K562 (cell line): ENCODE data around the gene ARHGAP10. TPM values are rescaled to one million over a fixed set of nuclear protein-coding genes. Genes with fewer than 3 reads are reported as not detected.

Source experiments
- ATAC-seq: fragments of 200-7000 bp; cut with Tn5 transposase; 3 replicates; pipeline ENCODE4 v1.9.1; 2020; ENCODE audit warnings: moderate library complexity
- BruUV-seq: library from RNA; stranded (reverse); fragments of 400-500 nt; replicated peaks from 2 replicates; lab custom pipeline; 2021; lab: Mats Ljungman, UMichigan
- CTCF ChIA-PET: fragments of 300-600 bp; formaldehyde crosslinking; extraction: SDS; loops from one replicate; lab custom pipeline; 2021; ENCODE audit warnings: low intra/inter-chr PET ratio; lab: Yijun Ruan, JAX
- POLR2A ChIA-PET: fragments of 300-600, 350-650 bp; sonication (Branson Sonifier 250); formaldehyde crosslinking; extraction: SDS; loops from one replicate; lab custom pipeline; 2021; ENCODE audit warnings: antibody characterized with exemption, inconsistent platforms; lab: Yijun Ruan, JAX
- DNase-seq, 4 experiments: peaks; one replicate each; pipeline versions ENCODE4 v3.0.0 to v3.0.0-alpha.2; 2011 to 2018; ENCODE audit warnings: low spot score in 3 of 4, mixed read lengths in 3 of 4; ENCODE audit errors: extremely low read depth in 1 of 4
- FAIRE-seq: peaks from 2 replicates; lab custom pipeline; 2011; peaks lifted over from hg19 to GRCh38; lab: Jason Lieb, UNC
- H2AFZ ChIP-seq: 2 replicates; pipeline ENCODE4 v1.6.0; 2011; ENCODE audit warnings: low read depth, low read length, control low read depth, inconsistent platforms
- H3K27ac ChIP-seq: fragments of 200-600 bp; 3 replicates; pipeline ENCODE4 v1.8.0; 2011; ENCODE audit warnings: low read depth, mild to moderate bottlenecking, control low read depth, inconsistent platforms, low read length, moderate library complexity, mixed read lengths; ENCODE audit errors: extremely low read depth
- H3K27me3 ChIP-seq, 2 experiments: fragments of 300-600 bp in 1 of 2; 2 replicates in 1 of 2; 3 replicates in 1 of 2; pipeline versions ENCODE4 v1.6.0 to v1.8.0; 2011; ENCODE audit warnings: inconsistent platforms in 2 of 2, low read length in 2 of 2, mild to moderate bottlenecking in 1 of 2, mixed read lengths in 1 of 2, moderate library complexity in 1 of 2; ENCODE audit not compliant: control insufficient read depth in 2 of 2, insufficient read depth in 2 of 2
- H3K36me3 ChIP-seq: fragments of 300-600 bp; 3 replicates; pipeline ENCODE4 v1.8.0; 2011; ENCODE audit warnings: mild to moderate bottlenecking, low read length, inconsistent platforms; ENCODE audit not compliant: control insufficient read depth, insufficient read depth
- H3K4me1 ChIP-seq, 2 experiments: fragments of 200-600 bp in 1 of 2; replicated peaks in 1 of 2; 2 replicates in 1 of 2; 3 replicates in 1 of 2; pipeline versions ENCODE4 v1.5.1 to v1.8.0; 2011; ENCODE audit warnings: inconsistent platforms in 2 of 2, low read length in 2 of 2, mild to moderate bottlenecking in 1 of 2, mixed read lengths in 1 of 2, moderate library complexity in 1 of 2; ENCODE audit not compliant: control insufficient read depth in 2 of 2, insufficient read depth in 2 of 2
- H3K4me2 ChIP-seq: 2 replicates; pipeline ENCODE4 v1.6.1; 2011; ENCODE audit warnings: low read length, control low read depth, inconsistent platforms, mixed read lengths; ENCODE audit not compliant: insufficient read depth
- H3K4me3 ChIP-seq: fragments of 200-600 bp; sonication (generic), shearing (Covaris generic); 2 replicates; pipeline ENCODE4 v1.5.1; 2016; ENCODE audit warnings: control low read depth, inconsistent platforms
- H3K79me2 ChIP-seq: fragments of 200-600 bp; 3 replicates; pipeline ENCODE4 v1.8.0; 2011; ENCODE audit warnings: low read length, inconsistent platforms; ENCODE audit not compliant: control insufficient read depth, insufficient read depth
- H3K9ac ChIP-seq, 2 experiments: 2 replicates each; pipeline versions ENCODE4 v1.6.0 to v1.6.1; 2011; ENCODE audit warnings: low read depth in 2 of 2, low read length in 2 of 2, control low read depth in 1 of 2, inconsistent platforms in 1 of 2, mild to moderate bottlenecking in 1 of 2, mixed read lengths in 1 of 2; ENCODE audit not compliant: insufficient read depth in 1 of 2
- H3K9me1 ChIP-seq: one replicate; pipeline ENCODE4 v1.6.0; 2011; ENCODE audit warnings: inconsistent platforms, mild to moderate bottlenecking, low read length, moderate library complexity; ENCODE audit not compliant: control insufficient read depth, insufficient read depth
- H3K9me3 ChIP-seq: replicated peaks from 2 replicates; pipeline ENCODE4 v1.5.1; 2011; ENCODE audit warnings: low read depth, low read length, inconsistent platforms; ENCODE audit not compliant: control insufficient read depth, insufficient read depth
- H4K20me1 ChIP-seq: replicated peaks from 2 replicates; pipeline ENCODE4 v1.6.1; 2011; ENCODE audit warnings: low read length, inconsistent platforms, mixed read lengths; ENCODE audit not compliant: control insufficient read depth, insufficient read depth
- ATF6 ChIP-seq: sonication (generic); formaldehyde crosslinking; IDR thresholded peaks from 2 replicates; pipeline ENCODE4 v1.4.0; 2020; ENCODE audit warnings: mild to moderate bottlenecking, missing genetic modification reagents
- CLOCK ChIP-seq: fragments of 250-450 bp; sonication (Bioruptor Pico); IDR thresholded peaks from 2 replicates; pipeline ENCODE4 v1.4.0; 2020; ENCODE audit warnings: mild to moderate bottlenecking, moderate library complexity, borderline replicate concordance
- FOSL1 ChIP-seq: fragments of 200-800 bp; sonication (Bioruptor generic); conservative IDR thresholded peaks from 2 replicates; pipeline ENCODE4 v1.6.1; 2016; ENCODE audit warnings: missing genetic modification characterization, missing compliant biosample characterization
- JUN ChIP-seq, 2 experiments: sonication (generic) in 1 of 2; formaldehyde crosslinking in 1 of 2; IDR thresholded peaks; 2 replicates each; pipeline versions ENCODE4 v1.6.1 to v1.8.0; 2012 to 2022; ENCODE audit warnings: borderline replicate concordance in 2 of 2, mild to moderate bottlenecking in 2 of 2, improper control_type of control experiment in 1 of 2, low read depth in 1 of 2, low read length in 1 of 2, missing genetic modification reagents in 1 of 2
- RCOR1 ChIP-seq, 2 experiments: IDR thresholded peaks; 2 replicates each; pipeline ENCODE4 v1.6.1; 2012; ENCODE audit warnings: low read depth in 2 of 2, low read length in 2 of 2, borderline replicate concordance in 1 of 2, improper control_type of control experiment in 1 of 2
- SIRT6 ChIP-seq: IDR thresholded peaks from one replicate; pipeline ENCODE4 v1.6.1; 2012; ENCODE audit warnings: low read depth, mild to moderate bottlenecking, control low read depth, inconsistent platforms, low read length, moderate library complexity
- TGIF2 ChIP-seq: sonication (generic); formaldehyde crosslinking; IDR thresholded peaks from 2 replicates; pipeline ENCODE4 v1.8.1; 2022; ENCODE audit warnings: mild to moderate bottlenecking, missing genetic modification reagents, moderate library complexity
- ZEB2 ChIP-seq: fragments of 450-650 bp; IDR thresholded peaks from 2 replicates; pipeline ENCODE4 v1.6.1; 2016
- ZNF124 ChIP-seq: sonication (generic); formaldehyde crosslinking; IDR thresholded peaks from 2 replicates; pipeline ENCODE4 v1.8.1; 2022; ENCODE audit warnings: missing genetic modification reagents
- ZNF24 ChIP-seq: fragments of 450-650 bp; IDR thresholded peaks from 2 replicates; pipeline ENCODE4 v1.6.1; 2016
- ZNF445 ChIP-seq: fragments of 250-450 bp; sonication (Bioruptor Pico); IDR thresholded peaks from 2 replicates; pipeline ENCODE4 v1.4.0; 2020; ENCODE audit warnings: low read depth, mild to moderate bottlenecking, moderate library complexity
- ZNF586 ChIP-seq: fragments of 450-650 bp; formaldehyde crosslinking; conservative IDR thresholded peaks from 2 replicates; pipeline ENCODE4 v1.4.0; 2020; ENCODE audit warnings: mild to moderate bottlenecking, moderate library complexity
- ZNF644 ChIP-seq: fragments of 200-800 bp; sonication (Bioruptor generic); IDR thresholded peaks from 2 replicates; pipeline ENCODE4 v1.6.1; 2016; ENCODE audit warnings: low read depth, missing genetic modification characterization, missing compliant biosample characterization
- WGBS: fragments of 100-300 bp; shearing (Covaris generic); methylation state at CpG from one replicate; pipeline ENCODE4 v1.1.6; 2016; ENCODE audit warnings: low coverage, mixed read lengths; ENCODE audit not compliant: insufficient coverage; ENCODE audit errors: missing lambda C conversion rate; 5-methylcytosine and 5-hydroxymethylcytosine counted together
- in situ Hi-C: fragments of 300-500 bp; cut with MboI; formaldehyde crosslinking; loops from 4 replicates; pipeline ENCODE4 v1.15.0; 2018; ENCODE audit warnings: inconsistent platforms, mixed read lengths
- intact Hi-C: fragments of 100-400 bp; cut with micrococcal nuclease; formaldehyde crosslinking; loops from 2 replicates; pipeline ENCODE4 v1.14.2; 2022
- polyA plus RNA-seq, 8 experiments: library from polyadenylated mRNA; depleted of rRNA in 4 of 8; stranded (reverse) in 5 of 8; unstranded in 3 of 8; fragments of >200 nt; fragmentation: Nextera tagmentation in 2 of 8; fragmentation: Illumina TruSeq in 1 of 8; extraction: Ambion mirVana in 2 of 8; extraction: Trizol in 1 of 8; gene quantifications; 2 replicates each; pipeline versions ENCODE4 v1.2.1 to v1.2.3, GENCODE V29; 2011 to 2014; ENCODE audit warnings: inconsistent platforms in 1 of 8, missing spikeins in 1 of 8
- total RNA-seq, 7 experiments: library from RNA; depleted of rRNA in 6 of 7; stranded (reverse); fragments of >200 nt in 6 of 7; fragmentation: Illumina TruSeq in 2 of 7; extraction: Trizol in 2 of 7; gene quantifications; 2 replicates each; pipeline versions ENCODE4 v1.2.1 to v1.2.3, GENCODE V29; 2011 to 2021; ENCODE audit warnings: low replicate concordance in 1 of 7
- TF ChIP-seq, protein P1 (sequence below): fragments of 450-650 bp; formaldehyde crosslinking; IDR thresholded peaks from 2 replicates; pipeline ENCODE4 v1.4.0; 2022; ENCODE audit warnings: missing genetic modification characterization
- TF ChIP-seq, protein P2 (sequence below), 2 experiments: fragments of 200-800 bp in 1 of 2; sonication (Bioruptor generic) in 1 of 2; sonication (generic) in 1 of 2; formaldehyde crosslinking in 1 of 2; IDR thresholded peaks in 1 of 2; conservative IDR thresholded peaks in 1 of 2; 2 replicates each; pipeline versions ENCODE4 v1.5.0 to v1.6.1; 2016 to 2020; ENCODE audit warnings: missing compliant biosample characterization in 1 of 2, missing genetic modification characterization in 1 of 2, missing genetic modification reagents in 1 of 2

Gene ARHGAP10
- total and polyA plus RNA-seq, 9 of the 15 experiments (the other 6 are each of a cell fraction or from before 2014, with no cell fraction given) = 0.03 to 0.22 (median 0.06) TPM; not detected in 3

- DNase-seq = no peak
- Histone ChIP-seq H3K27ac (no peak overlapping the region), H3K9me3 (no peaks in the 10 kb centered on the region), H3K9me1 (no peaks in the 10 kb centered on the region), H3K4me1 (no peaks in the 10 kb centered on the region), H3K27me3 (0 out of 5 replicates have a peak, but pooled peaks cover 0 to 6% of the 10 kb centered on the region in 2 experiments), H4K20me1 (no peaks in the 10 kb centered on the region), H3K9ac (no peak overlapping the region), H3K4me2 (no peak overlapping the region), H3K36me3 (no peaks in the 10 kb centered on the region), H2AFZ (no peak overlapping the region), H3K79me2 (no peaks in the 10 kb centered on the region), H3K4me3 (no peak overlapping the region)
- no peak for ATAC-seq
- intact Hi-C loops (no loop called here), in situ Hi-C loops (no loop called here)
- POLR2A ChIA-PET = no interaction called here
- 0% methylated on average over 2 of the region's 2 CpGs for WGBS
- FAIRE-seq = no peak
- no TSS peak for BruUV-seq
- CTCF ChIA-PET = no interaction called here
- TF ChIP-seq, protein P1, sequence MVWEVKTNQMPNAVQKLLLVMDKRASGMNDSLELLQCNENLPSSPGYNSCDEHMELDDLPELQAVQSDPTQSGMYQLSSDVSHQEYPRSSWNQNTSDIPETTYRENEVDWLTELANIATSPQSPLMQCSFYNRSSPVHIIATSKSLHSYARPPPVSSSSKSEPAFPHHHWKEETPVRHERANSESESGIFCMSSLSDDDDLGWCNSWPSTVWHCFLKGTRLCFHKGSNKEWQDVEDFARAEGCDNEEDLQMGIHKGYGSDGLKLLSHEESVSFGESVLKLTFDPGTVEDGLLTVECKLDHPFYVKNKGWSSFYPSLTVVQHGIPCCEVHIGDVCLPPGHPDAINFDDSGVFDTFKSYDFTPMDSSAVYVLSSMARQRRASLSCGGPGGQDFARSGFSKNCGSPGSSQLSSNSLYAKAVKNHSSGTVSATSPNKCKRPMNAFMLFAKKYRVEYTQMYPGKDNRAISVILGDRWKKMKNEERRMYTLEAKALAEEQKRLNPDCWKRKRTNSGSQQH (CRISPR knock-in tag) = no peak
- TF ChIP-seq, protein P2, sequence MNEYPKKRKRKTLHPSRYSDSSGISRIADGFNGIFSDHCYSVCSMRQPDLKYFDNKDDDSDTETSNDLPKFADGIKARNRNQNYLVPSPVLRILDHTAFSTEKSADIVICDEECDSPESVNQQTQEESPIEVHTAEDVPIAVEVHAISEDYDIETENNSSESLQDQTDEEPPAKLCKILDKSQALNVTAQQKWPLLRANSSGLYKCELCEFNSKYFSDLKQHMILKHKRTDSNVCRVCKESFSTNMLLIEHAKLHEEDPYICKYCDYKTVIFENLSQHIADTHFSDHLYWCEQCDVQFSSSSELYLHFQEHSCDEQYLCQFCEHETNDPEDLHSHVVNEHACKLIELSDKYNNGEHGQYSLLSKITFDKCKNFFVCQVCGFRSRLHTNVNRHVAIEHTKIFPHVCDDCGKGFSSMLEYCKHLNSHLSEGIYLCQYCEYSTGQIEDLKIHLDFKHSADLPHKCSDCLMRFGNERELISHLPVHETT (CRISPR knock-in tag; conservative IDR thresholded peaks at IDR 0.05 in 1 of 2, IDR thresholded peaks at IDR 0.05 in 1 of 2) = no peak
- no peak for TF ChIP-seq TGIF2 (CRISPR knock-in tag)
- TF ChIP-seq ZNF644 (tag) = no peak
- no peak for TF ChIP-seq ZNF24
- TF ChIP-seq ZEB2 = no peak
- no peak for TF ChIP-seq CLOCK (CRISPR knock-in tag)
- no peak for TF ChIP-seq SIRT6
- TF ChIP-seq RCOR1 (IDR thresholded peaks at IDR 0.05; ENCODE audit: borderline replicate concordance in 1 of 2, low read depth in 2 of 2, low read length in 2 of 2) = no peak
- TF ChIP-seq ZNF124 (CRISPR knock-in tag) = no peak
- TF ChIP-seq ATF6 (CRISPR knock-in tag) = no peak
- TF ChIP-seq ZNF586 (CRISPR knock-in tag) = no peak
- no peak for TF ChIP-seq JUN (IDR thresholded peaks at IDR 0.05; ENCODE audit: borderline replicate concordance, low read depth, low read length)
- no peak for TF ChIP-seq JUN (CRISPR knock-in tag; IDR thresholded peaks at IDR 0.05; ENCODE audit: borderline replicate concordance)
- no peak for TF ChIP-seq FOSL1 (tag)
- TF ChIP-seq ZNF445 = no peak
These were observed 346.2 kb downstream of the ARHGAP10 start for GRCh38 chr4:148078061-148078460.
